Measurements from ENCODE around the gene ZNF438. TPM values are rescaled to one million over a fixed set of nuclear protein-coding genes. Genes with fewer than 3 reads are reported as not detected.

The ZNF438 gene
- total and polyA plus RNA-seq, 10 of the 15 experiments (the other 5 are each of a cell fraction or from before 2014, with no cell fraction given): 0.93 to 5.2 (median 1.9) TPM

DNA sequence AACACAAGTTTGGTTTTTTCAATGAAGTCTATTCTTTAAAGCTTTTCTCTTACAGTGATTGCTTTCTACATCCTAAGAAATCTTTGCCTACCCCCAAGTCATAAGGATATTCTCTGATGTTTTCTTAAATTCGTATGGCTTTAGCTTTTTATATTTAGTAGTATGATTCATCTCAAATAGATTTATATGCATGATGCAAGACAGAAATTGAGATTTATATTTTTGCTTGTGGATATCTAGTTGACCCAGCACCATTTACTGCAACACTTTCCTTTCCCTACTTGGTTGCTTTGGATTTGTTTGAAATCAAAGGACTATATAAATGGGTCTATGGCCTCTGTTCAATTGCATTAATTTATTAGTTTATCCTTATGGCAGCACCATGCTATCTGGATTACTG, 113.9 kb downstream of the ZNF438 start:
- no TSS peak for BruUV-seq (replicated peaks)
- H2AFZ ChIP-seq (ENCODE audit: control insufficient read depth, low read depth, low read length): no peak overlapping the region
- no peak overlapping the region for H3K4me2 ChIP-seq (ENCODE audit: control insufficient read depth, insufficient read depth)
- no peaks in the 10 kb centered on the region for H4K20me1 ChIP-seq (ENCODE audit: control insufficient read depth, insufficient read depth)
- WGBS (ENCODE audit: insufficient coverage, insufficient replicate concordance, low lambda C conversion rate, missing lambda C conversion rate): 41% methylated on average over 1 of the region's 1 CpG
- in situ Hi-C loops (cut with MboI) (no loop called here), intact Hi-C loops (cut with micrococcal nuclease; ENCODE audit: unreplicated experiment) (no loop called here)
- FAIRE-seq (no peak), DNase-seq (ENCODE audit: low read depth, low spot score) (no peak), ATAC-seq (no peak)
- TF ChIP-seq FOS (IDR thresholded peaks at IDR 0.05; ENCODE audit: borderline replicate concordance, extremely low read depth, insufficient read length) (no peak), NFIC (IDR thresholded peaks at IDR 0.05; ENCODE audit: low read depth, low read length) (no peak), HDAC6 (IDR thresholded peaks at IDR 0.05; ENCODE audit: unreplicated experiment) (no peak), HCFC1 (IDR thresholded peaks at IDR 0.05; ENCODE audit: low read length) (no peak), MTA2 (IDR thresholded peaks at IDR 0.05; ENCODE audit: low read depth) (no peak), ZZZ3 (IDR thresholded peaks at IDR 0.05; ENCODE audit: control insufficient read depth, insufficient read length, low read depth) (no peak), PAX5 (IDR thresholded peaks at IDR 0.05; ENCODE audit: borderline replicate concordance, low read depth, low read length) (no peak), SMAD5 (IDR thresholded peaks at IDR 0.05; ENCODE audit: low read depth) (no peak), IKZF1 (conservative IDR thresholded peaks at IDR 0.05) (no peak)
- CTCF ChIA-PET: no interaction called here
- H3K79me2 ChIP-seq (ENCODE audit: control insufficient read depth, insufficient read depth, low read length): no peaks in the 10 kb centered on the region
- POLR2A ChIA-PET: interaction anchor here (0.6 kb wide), 2 partner anchors 9 to 677 kb away, joined by 4 to 5 read pairs; no protein-coding TSS in a partner anchor
- H3K27me3 ChIP-seq (replicated peaks in 1 of 2; ENCODE audit: control insufficient read depth in 2 of 2, insufficient read depth in 2 of 2, low read length in 1 of 2): no peaks in the 10 kb centered on the region
- H3K4me3 ChIP-seq: no peak overlapping the region
- no peaks in the 10 kb centered on the region for H3K4me1 ChIP-seq (ENCODE audit: control insufficient read depth, insufficient read depth, low read length)
- no peaks in the 10 kb centered on the region for H3K36me3 ChIP-seq (ENCODE audit: control insufficient read depth in 2 of 2, insufficient read depth in 2 of 2, low read length in 1 of 2)
- H3K27ac ChIP-seq (ENCODE audit: control insufficient read depth, insufficient read depth): no peak overlapping the region
- RAD21 ChIA-PET (ENCODE audit: unreplicated experiment): no interaction called here
- H3K9ac ChIP-seq (ENCODE audit: control insufficient read depth, insufficient read depth, low read length): no peak overlapping the region
- SMC1A ChIA-PET (ENCODE audit: uncharacterized antibody, unreplicated experiment): interaction anchor here (1.4 to 1.5 kb wide), 2 partner anchors 18 to 114 kb away, joined by 3 read pairs; partner anchors contain the start of gene ZNF438
- no peaks in the 10 kb centered on the region; the same call in 2 of the 3 replicates for H3K9me3 ChIP-seq (replicated peaks; ENCODE audit: control insufficient read depth, insufficient read depth, low read length)

DNA sequence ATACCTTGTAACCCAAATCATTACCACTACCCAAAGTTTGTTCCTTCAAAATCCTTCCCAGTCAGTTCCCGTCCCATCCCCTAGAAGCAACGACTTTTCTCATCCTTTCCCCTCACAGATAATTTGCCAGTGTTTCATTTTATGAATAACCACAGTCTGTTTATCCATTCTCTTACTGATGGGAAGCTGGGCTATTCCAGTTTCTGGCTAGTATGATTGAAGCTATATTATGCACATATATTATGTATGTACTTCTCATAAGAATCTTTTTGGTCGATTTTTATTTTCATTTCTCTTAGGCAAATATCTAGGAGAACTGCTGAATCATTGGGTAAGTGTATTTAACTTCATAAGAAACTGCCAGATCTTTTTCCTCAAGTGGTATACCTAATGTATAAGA, 114.6 kb downstream of the ZNF438 start:
- H3K79me2 ChIP-seq (ENCODE audit: control insufficient read depth, insufficient read depth, low read length): no peaks in the 10 kb centered on the region
- BruUV-seq (replicated peaks): no TSS peak
- POLR2A ChIA-PET: interaction anchor here (0.6 kb wide), 1 partner anchor 10 kb away, joined by 4 read pairs; no protein-coding TSS in a partner anchor
- no peaks in the 10 kb centered on the region; the same call in 2 of the 3 replicates for H3K9me3 ChIP-seq (replicated peaks; ENCODE audit: control insufficient read depth, insufficient read depth, low read length)
- ATAC-seq: no peak
- CTCF ChIA-PET: no interaction called here
- H3K27me3 ChIP-seq (replicated peaks in 1 of 2; ENCODE audit: control insufficient read depth in 2 of 2, insufficient read depth in 2 of 2, low read length in 1 of 2): no peaks in the 10 kb centered on the region
- SMC1A ChIA-PET (ENCODE audit: uncharacterized antibody, unreplicated experiment): interaction anchor here (1.4 to 1.5 kb wide), 2 partner anchors 17 to 115 kb away, joined by 3 read pairs; partner anchors contain the start of gene ZNF438
- in situ Hi-C loops (cut with MboI) (no loop called here), intact Hi-C loops (cut with micrococcal nuclease; ENCODE audit: unreplicated experiment) (no loop called here)
- H3K4me1 ChIP-seq (ENCODE audit: control insufficient read depth, insufficient read depth, low read length): no peaks in the 10 kb centered on the region
- no peak overlapping the region for H3K9ac ChIP-seq (ENCODE audit: control insufficient read depth, insufficient read depth, low read length)
- H3K4me3 ChIP-seq: no peak overlapping the region
- no peak overlapping the region for H3K27ac ChIP-seq (ENCODE audit: control insufficient read depth, insufficient read depth)
- no peak overlapping the region for H3K4me2 ChIP-seq (ENCODE audit: control insufficient read depth, insufficient read depth)
- DNase-seq (ENCODE audit: low read depth, low spot score): no peak
- RAD21 ChIA-PET (ENCODE audit: unreplicated experiment): no interaction called here
- H3K36me3 ChIP-seq (ENCODE audit: control insufficient read depth in 2 of 2, insufficient read depth in 2 of 2, low read length in 1 of 2): no peaks in the 10 kb centered on the region
- no peak overlapping the region for H2AFZ ChIP-seq (ENCODE audit: control insufficient read depth, low read depth, low read length)
- no peak for FAIRE-seq
- no peaks in the 10 kb centered on the region for H4K20me1 ChIP-seq (ENCODE audit: control insufficient read depth, insufficient read depth)
- 35% methylated on average over 3 of the region's 3 CpGs for WGBS (ENCODE audit: insufficient coverage, insufficient replicate concordance, low lambda C conversion rate, missing lambda C conversion rate)
- TF ChIP-seq KLF5 (IDR thresholded peaks at IDR 0.05; ENCODE audit: partially characterized antibody): no peak
- TF ChIP-seq YY1 (IDR thresholded peaks at IDR 0.05; ENCODE audit: low read depth, low read length): no peak
- no peak for TF ChIP-seq JUND (IDR thresholded peaks at IDR 0.05; ENCODE audit: low read depth, low read length)
- TF ChIP-seq RUNX3 (IDR thresholded peaks at IDR 0.05; ENCODE audit: low read length): no peak
- no peak for TF ChIP-seq SMAD5 (IDR thresholded peaks at IDR 0.05; ENCODE audit: low read depth)
- TF ChIP-seq SMAD1 (IDR thresholded peaks at IDR 0.05; ENCODE audit: low read depth, partially characterized antibody): no peak
- TF ChIP-seq, protein P1, sequence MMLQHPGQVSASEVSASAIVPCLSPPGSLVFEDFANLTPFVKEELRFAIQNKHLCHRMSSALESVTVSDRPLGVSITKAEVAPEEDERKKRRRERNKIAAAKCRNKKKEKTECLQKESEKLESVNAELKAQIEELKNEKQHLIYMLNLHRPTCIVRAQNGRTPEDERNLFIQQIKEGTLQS (IDR thresholded peaks at IDR 0.05; ENCODE audit: borderline replicate concordance, extremely low read depth, low read depth, low read length): no peak
- TF ChIP-seq, protein P2, sequence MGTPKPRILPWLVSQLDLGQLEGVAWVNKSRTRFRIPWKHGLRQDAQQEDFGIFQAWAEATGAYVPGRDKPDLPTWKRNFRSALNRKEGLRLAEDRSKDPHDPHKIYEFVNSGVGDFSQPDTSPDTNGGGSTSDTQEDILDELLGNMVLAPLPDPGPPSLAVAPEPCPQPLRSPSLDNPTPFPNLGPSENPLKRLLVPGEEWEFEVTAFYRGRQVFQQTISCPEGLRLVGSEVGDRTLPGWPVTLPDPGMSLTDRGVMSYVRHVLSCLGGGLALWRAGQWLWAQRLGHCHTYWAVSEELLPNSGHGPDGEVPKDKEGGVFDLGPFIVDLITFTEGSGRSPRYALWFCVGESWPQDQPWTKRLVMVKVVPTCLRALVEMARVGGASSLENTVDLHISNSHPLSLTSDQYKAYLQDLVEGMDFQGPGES (IDR thresholded peaks at IDR 0.05): no peak
- no peak for TF ChIP-seq RBBP5 (conservative IDR thresholded peaks at IDR 0.05)
- TF ChIP-seq, protein P3, sequence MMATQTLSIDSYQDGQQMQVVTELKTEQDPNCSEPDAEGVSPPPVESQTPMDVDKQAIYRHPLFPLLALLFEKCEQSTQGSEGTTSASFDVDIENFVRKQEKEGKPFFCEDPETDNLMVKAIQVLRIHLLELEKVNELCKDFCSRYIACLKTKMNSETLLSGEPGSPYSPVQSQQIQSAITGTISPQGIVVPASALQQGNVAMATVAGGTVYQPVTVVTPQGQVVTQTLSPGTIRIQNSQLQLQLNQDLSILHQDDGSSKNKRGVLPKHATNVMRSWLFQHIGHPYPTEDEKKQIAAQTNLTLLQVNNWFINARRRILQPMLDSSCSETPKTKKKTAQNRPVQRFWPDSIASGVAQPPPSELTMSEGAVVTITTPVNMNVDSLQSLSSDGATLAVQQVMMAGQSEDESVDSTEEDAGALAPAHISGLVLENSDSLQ (IDR thresholded peaks at IDR 0.05): no peak
